HG02678 (cell line): Measurements from ENCODE around the gene TEX35.
"Not testable (repeated sequence)": the region's sequence is repeated elsewhere in the genome, so short reads cannot be mapped to it uniquely, and the experiment has no call there.

Source experiments
- ATAC-seq: cut with Tn5 transposase; IDR thresholded peaks from one replicate; pipeline ENCODE4 v1.9.1; 2021; ENCODE audit warnings: mild to moderate bottlenecking, moderate library complexity; ENCODE audit not compliant: unreplicated experiment

Gene TEX35

GRCh38 chr1:178494569-178494971, 18.3 kb upstream of the TEX35 start:
- no peak for ATAC-seq

GRCh38 chr1:178495158-178495557, 17.8 kb upstream of the TEX35 start:
- ATAC-seq = no peak

DNA sequence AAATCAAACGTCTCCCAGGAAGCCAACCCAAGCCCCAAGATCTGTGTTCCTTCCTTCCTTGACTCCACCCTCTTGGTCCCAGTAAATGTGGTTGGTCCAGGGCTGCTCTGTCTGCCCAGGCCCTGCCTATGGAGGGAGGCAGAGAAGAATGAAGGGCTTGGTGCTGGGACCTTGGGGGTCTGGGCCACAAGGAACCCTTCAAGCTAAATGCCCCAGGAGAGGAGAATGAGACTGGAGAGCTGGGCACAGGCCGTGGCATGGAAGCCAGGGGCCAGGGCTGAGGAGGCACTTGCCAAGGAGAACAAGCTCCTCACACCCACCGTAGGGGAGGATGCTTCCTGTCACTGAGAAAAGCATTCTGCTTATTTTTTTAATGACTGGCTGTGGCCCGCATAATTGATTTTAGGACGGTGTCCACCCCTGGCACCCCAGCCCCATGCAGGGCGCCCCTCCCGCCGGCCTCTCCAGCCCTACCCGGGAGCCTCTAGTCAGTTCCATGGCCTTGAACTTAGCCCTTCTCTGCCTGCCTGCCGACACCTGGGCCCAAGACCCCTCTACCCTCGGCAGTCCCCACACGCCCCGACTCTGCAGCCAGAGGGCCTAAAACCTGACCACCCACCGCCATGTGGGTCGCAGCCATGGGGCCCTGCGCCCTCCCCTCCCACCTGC, 17.0 kb upstream of the TEX35 start:
- ATAC-seq = no peak

DNA sequence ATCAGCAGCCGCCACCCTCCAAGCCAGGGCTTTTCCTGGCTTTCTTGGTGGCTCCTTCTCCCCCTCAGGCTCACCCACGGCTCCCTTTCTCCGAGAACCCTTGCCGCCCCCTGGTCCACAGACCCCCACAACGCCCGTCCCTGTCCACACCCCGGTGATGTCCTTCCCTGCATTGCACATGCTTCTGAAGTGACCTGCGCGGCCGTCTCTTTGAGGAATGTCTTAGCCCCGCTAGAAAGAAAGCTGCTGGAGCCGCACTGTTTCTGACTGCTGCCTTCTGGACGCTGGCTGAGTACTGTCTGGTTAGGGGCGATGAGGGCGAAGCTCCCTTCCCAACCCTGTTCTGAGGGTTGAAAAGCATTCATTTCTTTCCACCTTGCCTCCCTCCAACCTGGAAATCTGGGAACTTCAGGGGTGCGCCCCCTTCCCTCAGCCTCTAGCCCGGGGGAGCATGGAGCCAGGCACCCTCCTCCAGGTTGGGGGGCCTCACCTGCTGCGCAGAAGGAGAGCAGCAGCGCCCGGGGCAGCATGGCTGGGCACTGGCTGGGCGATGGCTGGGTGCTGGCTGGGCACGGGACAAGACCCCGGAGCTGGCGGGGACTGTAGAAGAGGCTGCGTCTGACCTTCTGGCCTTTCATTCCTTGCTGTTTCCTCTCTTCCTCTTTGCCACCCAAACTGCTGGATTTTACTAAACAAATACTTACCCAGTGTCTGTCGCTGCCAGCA, 16.3 kb upstream of the TEX35 start, which contains the start of gene CLEC20A:
Gene CLEC20A (minus strand): TSS at position 555 of the 726 bp plus-strand sequence. CDS start 25 bp downstream, at position 530.
- ATAC-seq = no peak

DNA sequence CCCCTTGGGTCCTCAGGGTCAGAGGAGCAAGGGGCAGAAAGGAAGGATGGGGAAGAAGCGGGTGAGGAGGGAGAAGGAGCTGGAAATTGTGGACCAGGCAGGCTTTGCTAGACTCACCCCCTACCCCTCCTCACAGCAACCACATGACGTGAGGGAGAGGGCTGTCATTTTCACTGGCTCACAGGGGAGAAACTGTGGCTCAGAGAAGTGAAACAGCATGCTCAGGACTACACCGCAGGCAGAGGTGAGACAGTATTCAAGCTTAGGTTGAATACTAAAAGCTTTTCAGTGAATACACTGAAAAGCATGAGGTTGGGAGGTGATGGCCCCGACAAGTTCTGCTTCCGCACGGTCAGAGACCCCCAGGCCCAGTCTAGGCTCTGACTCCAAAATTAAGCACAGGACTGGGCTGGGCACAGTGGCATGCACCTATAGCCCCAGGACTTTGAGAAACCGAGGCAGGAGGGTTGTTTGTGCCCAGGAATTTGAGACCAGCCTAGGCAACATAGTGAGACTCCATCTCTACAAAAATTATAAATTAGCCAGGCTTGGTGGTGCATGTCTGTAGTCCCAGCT, 14.9 kb upstream of the TEX35 start:
- no peak for ATAC-seq

DNA sequence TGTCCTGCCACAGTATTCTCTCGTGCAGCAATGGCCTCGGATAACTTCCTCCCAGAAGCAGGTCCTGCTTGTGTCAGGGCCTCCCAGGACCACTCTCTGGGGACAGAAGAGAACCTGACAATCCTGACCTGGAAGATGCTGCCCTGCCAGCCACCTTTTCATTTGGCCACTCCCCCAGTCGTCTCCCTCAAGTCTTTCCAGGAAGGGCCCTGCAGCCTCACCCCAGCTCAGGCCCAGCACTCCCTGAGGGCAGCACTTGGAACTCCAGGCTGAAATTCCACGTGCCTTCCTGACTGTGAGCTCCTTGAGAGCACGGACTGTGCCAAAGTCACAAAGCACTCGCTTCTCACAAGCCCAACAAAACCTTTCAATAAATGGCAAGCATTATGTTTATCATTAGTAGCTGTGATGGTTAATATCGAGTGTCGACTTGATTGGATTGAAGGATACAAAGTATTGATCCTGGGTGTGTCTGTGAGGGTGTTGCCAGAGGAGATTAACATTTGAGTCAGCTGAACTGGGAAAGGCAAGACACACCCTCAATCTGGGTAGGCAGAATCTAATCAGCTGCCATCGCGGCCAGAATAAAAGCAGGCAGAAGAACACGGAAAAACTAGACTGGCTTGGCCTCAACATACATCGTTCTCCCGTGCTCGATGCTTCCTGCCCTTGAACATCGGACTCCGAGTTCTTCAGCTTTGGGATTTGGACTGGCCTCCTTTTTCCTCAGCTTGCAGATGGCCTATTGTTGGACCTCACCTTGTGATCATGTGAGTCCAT, 13.8 kb upstream of the TEX35 start:
- ATAC-seq = no peak

DNA sequence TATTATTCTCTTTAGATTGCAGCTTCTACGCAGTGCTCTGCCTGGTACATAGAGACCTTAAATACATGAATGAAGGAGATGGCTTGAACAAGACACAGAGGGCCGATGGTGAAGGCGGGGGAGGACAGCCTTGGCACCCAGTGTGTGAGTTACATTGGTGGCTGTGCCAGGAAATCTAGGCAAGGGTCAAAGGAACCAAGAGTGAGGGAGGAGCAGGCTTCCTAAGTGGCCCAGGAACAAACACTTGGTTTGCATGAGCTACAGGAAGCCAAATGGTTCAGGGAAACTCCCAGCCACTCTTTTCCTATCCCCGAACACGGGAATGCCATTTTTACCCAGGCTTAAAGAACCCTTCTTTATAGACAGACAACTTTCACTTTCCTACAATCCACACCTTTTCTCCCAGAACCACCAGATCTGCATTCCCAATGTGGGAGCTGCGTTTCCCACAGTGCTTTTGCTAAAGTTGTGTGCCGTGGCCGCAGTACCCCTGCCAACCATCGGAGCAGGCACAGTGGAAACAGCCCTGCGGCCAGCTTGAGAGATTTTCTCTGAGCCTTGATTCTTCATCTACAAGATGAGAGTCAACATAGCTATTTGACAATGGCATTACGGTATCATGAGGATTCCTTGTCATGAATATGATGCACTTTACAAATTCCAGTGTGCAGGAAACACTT, 12.7 kb upstream of the TEX35 start:
- ATAC-seq = no peak

DNA sequence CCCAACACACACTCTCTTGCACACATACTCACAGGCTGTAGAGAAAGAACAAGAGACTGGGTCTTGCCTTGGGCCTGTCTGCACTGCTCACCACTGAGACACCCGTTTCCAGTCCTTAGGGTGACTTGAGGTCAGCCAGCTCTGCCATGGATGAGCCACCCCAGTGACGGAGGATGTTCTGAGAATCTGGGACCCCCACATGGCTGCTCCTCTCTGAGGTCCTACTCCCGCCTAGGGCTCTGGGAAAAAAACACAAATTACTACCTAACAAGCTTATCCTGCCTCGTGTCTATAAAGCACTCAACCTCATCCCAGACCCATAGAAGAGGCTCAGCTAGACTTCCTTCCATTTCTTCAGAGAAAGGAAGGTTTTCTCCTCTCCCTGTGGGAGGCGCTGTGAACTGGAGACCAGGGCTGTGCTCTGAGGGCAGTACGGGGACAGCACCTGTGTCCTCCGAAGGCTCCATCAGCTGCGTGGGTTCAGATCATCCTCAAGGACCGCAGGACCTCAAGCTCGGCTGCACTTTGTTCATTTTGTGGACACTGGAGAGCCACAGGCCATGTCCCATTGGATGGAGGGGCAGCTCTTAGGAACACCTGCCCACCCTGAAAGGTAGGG, 11.9 kb upstream of the TEX35 start:
- ATAC-seq = no peak

DNA sequence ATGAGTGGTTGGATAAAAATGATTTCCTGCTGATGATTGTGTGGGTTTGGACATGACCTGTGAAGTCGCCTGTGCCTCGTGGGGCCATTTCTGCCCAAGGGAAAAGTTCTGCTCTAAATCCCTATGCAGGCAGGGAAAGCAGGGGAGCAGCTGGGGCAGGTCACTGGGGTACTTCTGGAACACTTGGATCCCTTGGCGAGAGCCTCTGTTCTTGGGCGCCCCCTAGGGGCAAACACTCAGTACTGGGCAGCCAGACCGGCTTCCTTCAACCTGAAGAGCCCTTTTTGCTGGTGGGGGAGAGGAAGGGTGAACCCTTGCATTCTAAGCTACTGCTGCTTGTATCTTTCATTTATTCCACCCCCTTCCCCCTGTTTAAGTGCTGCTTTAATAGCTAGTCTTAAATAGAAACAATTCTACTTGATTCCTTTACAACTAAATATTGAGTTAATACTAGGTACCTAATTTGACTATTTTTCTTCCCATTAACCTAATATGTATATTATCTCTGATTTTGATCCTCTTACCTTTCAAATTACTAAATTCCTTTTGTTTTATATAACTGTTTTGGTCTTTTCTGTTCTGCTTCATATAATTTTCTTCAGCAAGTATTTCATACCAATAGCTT, 11.1 kb upstream of the TEX35 start:
- ATAC-seq = peak; percentile 83

DNA sequence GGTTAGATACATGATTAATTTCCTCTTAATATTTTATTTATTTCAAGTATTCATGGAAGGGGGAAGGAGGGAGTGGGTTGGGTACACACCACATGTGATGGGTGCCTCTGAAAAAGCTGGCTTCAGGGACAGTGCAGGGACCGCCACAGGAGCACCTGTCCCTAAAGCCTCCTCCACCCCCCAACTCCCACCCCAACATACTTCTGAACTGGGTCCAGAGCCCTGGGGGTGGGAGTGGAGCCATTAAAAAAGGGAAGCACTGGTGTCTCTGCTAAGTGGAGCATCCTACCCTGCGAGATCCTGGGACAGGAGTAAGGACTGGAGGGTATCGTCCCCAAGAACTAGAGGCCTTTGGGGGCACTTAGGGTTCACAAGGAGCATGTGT, 10.6 kb upstream of the TEX35 start:
- ATAC-seq = no peak

DNA sequence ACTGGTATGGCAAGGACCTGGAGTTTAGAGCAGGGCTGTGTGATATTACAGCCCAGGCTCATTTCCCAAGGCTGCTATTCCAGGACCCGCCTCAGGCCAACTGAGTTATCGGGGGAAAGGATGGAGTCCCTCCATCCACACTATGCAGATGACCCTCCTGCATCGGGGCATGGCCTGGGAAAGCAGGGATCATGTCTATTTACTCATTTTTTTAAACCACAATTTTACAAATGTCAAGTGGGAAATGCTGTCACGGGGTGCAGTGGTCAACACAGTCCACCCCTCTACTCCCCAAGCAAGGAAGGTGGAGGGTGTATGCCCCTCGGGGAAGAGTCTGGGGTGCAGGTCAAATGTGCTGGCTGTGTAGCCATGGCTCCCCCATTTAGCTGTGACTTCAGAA, 10.1 kb upstream of the TEX35 start:
- ATAC-seq = no peak

GRCh38 chr1:178503316-178503715, 9.6 kb upstream of the TEX35 start:
- not testable (repeated sequence) for ATAC-seq

- no peak for ATAC-seq
These were observed 9.1 kb upstream of the TEX35 start for GRCh38 chr1:178503849-178504248.

DNA sequence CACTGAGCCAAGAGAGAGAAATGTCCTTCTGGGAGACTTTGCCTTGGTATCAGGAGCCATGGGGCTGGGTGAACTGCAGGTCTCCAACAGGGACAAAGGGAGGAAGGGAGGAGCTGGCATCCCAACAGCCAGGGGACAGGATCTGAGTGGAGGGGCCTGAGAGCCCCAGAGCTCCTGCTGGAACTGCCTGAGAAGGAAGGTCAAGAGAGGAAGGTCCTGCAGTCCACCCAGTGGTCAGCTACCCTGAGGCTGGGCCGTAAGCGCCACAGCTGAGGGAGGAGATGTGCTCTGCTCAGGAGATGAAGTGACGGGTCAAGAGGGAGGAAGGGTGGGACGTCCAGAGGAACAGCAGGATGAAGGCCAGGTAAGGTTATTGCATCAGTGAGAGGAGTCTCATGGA, 8.6 kb upstream of the TEX35 start:
- ATAC-seq = no peak

GRCh38 chr1:178506177-178506576, 6.7 kb upstream of the TEX35 start:
- ATAC-seq = no peak

GRCh38 chr1:178506669-178507068, 6.2 kb upstream of the TEX35 start:
- ATAC-seq = no peak

DNA sequence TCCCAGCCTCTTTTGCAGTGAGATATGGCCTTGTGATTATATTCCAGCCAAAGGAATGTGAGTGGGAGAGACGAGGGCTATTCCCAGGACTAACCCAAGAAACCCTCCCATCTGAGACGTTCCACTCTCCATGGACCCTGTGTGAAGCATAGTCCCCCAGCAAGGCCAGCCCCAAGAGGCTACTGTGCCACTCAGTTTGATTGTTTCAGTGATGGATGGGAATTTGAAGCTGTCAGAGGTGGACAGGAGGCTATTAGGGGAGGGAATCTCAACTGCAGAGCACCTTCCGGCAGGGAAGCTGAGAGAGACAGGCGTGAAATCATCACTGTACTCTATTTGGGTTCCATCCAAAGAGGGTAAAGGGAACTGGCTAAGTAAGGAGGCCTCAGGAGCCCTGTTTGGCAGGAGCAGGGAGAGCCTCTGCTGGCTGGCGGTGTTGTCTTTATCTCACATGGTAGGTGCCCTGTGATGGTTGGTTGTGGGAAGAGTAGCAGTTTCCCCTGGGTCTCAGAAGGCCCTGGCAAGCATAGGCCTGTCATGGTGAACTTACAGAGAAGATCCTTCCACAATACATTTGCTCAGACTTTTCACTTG, 3.4 kb upstream of the TEX35 start:
- ATAC-seq = no peak

- ATAC-seq = no peak
These were observed 2.8 kb upstream of the TEX35 start for GRCh38 chr1:178510155-178510554.

DNA sequence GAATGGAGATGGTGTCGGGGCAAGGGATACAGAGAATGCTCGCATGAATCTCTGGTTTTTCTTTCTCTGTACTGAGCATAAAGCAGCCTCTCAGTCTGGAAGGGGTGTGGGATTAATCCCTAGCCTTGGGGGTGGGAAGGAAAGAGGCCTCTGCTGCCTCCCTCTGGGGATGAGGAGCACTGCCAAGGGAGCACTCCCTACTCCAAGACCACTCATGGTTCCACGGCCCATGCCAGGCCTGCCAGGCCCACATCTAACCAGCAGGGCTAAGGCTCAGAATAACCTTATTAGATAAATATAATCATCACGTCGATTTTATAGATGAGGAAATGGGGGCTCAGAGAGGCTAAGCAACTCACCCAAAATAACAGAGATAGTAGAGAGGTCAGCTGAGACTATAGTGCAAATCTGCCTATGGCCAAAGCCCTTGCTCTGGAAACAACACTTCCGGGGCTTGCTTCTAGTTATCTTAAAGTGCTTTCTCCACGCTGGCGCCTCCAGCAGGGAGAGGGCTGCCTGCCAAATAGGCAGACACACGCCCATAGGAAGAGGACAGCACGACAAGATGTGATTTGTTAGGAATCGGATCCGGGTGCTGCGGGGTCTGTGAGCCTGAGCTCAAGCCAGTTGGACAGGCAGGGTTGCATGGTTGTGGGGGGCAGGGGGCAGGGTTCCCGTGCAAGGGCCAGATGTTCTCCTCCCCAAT, 522 bp downstream of the TEX35 start:
- no peak for ATAC-seq
